ENCODE data around the gene BCAS1. TPM values are rescaled to one million over a fixed set of nuclear protein-coding genes. Genes with fewer than 3 reads are reported as not detected.

Gene BCAS1
- total RNA-seq, 1 experiment from 2014 or later, result 3.1 TPM

DNA sequence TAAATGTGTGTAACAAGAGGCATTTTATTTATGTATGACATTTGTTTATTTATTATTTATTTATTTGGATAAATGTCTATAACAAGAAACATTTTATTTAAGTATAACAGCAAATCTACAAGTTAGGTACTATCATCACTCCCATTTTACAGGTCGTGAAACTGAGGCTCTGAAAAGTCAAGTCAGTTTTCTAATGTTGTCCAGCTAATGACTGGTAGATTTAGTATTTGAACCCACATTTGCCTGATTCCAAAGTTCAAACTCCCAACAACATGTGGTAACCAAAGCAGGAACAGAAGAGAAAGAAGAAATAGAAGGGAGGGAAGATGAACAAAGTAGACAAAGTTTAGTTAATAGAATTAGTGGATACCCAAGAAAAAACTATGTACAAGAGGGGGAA, 32.9 kb downstream of the BCAS1 start:
- H3K4me3 ChIP-seq (ENCODE audit: low read depth in 2 of 2, low read length in 2 of 2), result no peak overlapping the region
- ChIA-PET CTCF (no interaction called here), POLR2A (interaction anchor here (0.6 kb wide), 1 partner anchor 9 kb away, joined by 14 read pairs; no protein-coding TSS in a partner anchor)
- no TSS peak for BruUV-seq (replicated peaks)
- intact Hi-C loops (cut with micrococcal nuclease; ENCODE audit: unreplicated experiment) (no loop called here), in situ Hi-C loops (cut with HindIII; ENCODE audit: low pct_unique_long_range_greater_than_20kb, low sequenced_read_pairs) (no loop called here)
- DNase-seq (ENCODE audit: low read depth, low spot score) (no peak), ATAC-seq (no peak)
- no peak overlapping the region for H3K27ac ChIP-seq (ENCODE audit: low read length)
- no peak for TF ChIP-seq TCF7L2 (IDR thresholded peaks at IDR 0.05; ENCODE audit: low read depth, low read length)
- TF ChIP-seq SIN3A (IDR thresholded peaks at IDR 0.05; ENCODE audit: borderline replicate concordance, insufficient read depth, low read depth, low read length), result no peak
- TF ChIP-seq, protein P1, sequence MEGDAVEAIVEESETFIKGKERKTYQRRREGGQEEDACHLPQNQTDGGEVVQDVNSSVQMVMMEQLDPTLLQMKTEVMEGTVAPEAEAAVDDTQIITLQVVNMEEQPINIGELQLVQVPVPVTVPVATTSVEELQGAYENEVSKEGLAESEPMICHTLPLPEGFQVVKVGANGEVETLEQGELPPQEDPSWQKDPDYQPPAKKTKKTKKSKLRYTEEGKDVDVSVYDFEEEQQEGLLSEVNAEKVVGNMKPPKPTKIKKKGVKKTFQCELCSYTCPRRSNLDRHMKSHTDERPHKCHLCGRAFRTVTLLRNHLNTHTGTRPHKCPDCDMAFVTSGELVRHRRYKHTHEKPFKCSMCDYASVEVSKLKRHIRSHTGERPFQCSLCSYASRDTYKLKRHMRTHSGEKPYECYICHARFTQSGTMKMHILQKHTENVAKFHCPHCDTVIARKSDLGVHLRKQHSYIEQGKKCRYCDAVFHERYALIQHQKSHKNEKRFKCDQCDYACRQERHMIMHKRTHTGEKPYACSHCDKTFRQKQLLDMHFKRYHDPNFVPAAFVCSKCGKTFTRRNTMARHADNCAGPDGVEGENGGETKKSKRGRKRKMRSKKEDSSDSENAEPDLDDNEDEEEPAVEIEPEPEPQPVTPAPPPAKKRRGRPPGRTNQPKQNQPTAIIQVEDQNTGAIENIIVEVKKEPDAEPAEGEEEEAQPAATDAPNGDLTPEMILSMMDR (IDR thresholded peaks at IDR 0.05), result no peak
- TF ChIP-seq POLR2AphosphoS5 (IDR thresholded peaks at IDR 0.05; ENCODE audit: low read depth, low read length), result no peak
- TF ChIP-seq, protein P2, sequence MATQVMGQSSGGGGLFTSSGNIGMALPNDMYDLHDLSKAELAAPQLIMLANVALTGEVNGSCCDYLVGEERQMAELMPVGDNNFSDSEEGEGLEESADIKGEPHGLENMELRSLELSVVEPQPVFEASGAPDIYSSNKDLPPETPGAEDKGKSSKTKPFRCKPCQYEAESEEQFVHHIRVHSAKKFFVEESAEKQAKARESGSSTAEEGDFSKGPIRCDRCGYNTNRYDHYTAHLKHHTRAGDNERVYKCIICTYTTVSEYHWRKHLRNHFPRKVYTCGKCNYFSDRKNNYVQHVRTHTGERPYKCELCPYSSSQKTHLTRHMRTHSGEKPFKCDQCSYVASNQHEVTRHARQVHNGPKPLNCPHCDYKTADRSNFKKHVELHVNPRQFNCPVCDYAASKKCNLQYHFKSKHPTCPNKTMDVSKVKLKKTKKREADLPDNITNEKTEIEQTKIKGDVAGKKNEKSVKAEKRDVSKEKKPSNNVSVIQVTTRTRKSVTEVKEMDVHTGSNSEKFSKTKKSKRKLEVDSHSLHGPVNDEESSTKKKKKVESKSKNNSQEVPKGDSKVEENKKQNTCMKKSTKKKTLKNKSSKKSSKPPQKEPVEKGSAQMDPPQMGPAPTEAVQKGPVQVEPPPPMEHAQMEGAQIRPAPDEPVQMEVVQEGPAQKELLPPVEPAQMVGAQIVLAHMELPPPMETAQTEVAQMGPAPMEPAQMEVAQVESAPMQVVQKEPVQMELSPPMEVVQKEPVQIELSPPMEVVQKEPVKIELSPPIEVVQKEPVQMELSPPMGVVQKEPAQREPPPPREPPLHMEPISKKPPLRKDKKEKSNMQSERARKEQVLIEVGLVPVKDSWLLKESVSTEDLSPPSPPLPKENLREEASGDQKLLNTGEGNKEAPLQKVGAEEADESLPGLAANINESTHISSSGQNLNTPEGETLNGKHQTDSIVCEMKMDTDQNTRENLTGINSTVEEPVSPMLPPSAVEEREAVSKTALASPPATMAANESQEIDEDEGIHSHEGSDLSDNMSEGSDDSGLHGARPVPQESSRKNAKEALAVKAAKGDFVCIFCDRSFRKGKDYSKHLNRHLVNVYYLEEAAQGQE (IDR thresholded peaks at IDR 0.05; ENCODE audit: insufficient read depth in 1 of 2, low read depth in 2 of 2, low read length in 1 of 2), result no peak
- no peaks in the 10 kb centered on the region; the same call in 1 of the 2 replicates for H3K27me3 ChIP-seq (ENCODE audit: control insufficient read depth, insufficient read depth, low read length)
- H3K36me3 ChIP-seq (ENCODE audit: control insufficient read depth, insufficient read depth, low read length), result no peaks in the 10 kb centered on the region
- no peaks in the 10 kb centered on the region for H3K4me1 ChIP-seq (ENCODE audit: control insufficient read depth, insufficient read depth, low read length)
- H3K9me3 ChIP-seq (ENCODE audit: control insufficient read depth, insufficient read depth, low read depth, low read length), result no peaks in the 10 kb centered on the region

DNA sequence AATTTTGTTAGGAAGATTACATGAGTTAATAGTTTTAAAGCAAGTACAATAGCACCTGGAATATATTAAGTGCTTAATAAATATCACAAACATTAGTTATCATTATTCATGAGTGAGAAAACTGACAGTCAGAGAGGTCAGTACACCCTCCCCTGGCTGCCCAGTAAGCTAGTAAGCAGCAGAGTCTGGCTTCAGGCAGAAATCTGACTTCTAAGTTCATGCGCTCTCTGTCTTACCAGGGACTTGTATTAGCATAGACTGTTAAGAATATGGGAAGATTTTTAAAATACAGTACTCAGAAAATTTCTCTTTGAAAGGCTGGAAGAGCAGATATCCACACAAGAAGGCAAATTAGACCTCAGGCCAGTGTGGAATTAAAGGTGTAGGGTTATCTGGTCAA, 40.8 kb downstream of the BCAS1 start:
- in situ Hi-C loops (cut with HindIII; ENCODE audit: low pct_unique_long_range_greater_than_20kb, low sequenced_read_pairs) (no loop called here), intact Hi-C loops (cut with micrococcal nuclease; ENCODE audit: unreplicated experiment) (no loop called here)
- CTCF ChIA-PET, result no interaction called here

More for the DNA sequence above, 40.8 kb downstream of the BCAS1 start:
- DNase-seq (ENCODE audit: low read depth, low spot score), result no peak
- Histone ChIP-seq H3K27ac (ENCODE audit: low read length) (no peak overlapping the region; the same call in 1 of the 2 replicates), H3K4me3 (ENCODE audit: low read depth in 2 of 2, low read length in 2 of 2) (no peak overlapping the region), H3K27me3 (ENCODE audit: control insufficient read depth, insufficient read depth, low read length) (no peaks in the 10 kb centered on the region), H3K4me1 (ENCODE audit: control insufficient read depth, insufficient read depth, low read length) (no peaks in the 10 kb centered on the region; the same call in 1 of the 2 replicates), H3K9me3 (ENCODE audit: control insufficient read depth, insufficient read depth, low read depth, low read length) (no peaks in the 10 kb centered on the region), H3K36me3 (ENCODE audit: control insufficient read depth, insufficient read depth, low read length) (no peaks in the 10 kb centered on the region)
- TF ChIP-seq POLR2AphosphoS5 (IDR thresholded peaks at IDR 0.05; ENCODE audit: low read depth, low read length) (no peak), TCF7L2 (IDR thresholded peaks at IDR 0.05; ENCODE audit: low read depth, low read length) (no peak), SIN3A (IDR thresholded peaks at IDR 0.05; ENCODE audit: borderline replicate concordance, insufficient read depth, low read depth, low read length) (no peak)
- TF ChIP-seq, protein P2 (IDR thresholded peaks at IDR 0.05; ENCODE audit: insufficient read depth in 1 of 2, low read depth in 2 of 2, low read length in 1 of 2), result no peak
- TF ChIP-seq, protein P1 (IDR thresholded peaks at IDR 0.05), result no peak
- POLR2A ChIA-PET, result no interaction called here
- no peak for ATAC-seq
- no TSS peak for BruUV-seq (replicated peaks)

Measured in Panc1 (cell line).